Measurements from ENCODE around the gene ADGRA1.
A peak's percentile ranks its signal among the peaks of the same experiment; 100 is the strongest.

The ADGRA1 gene

DNA sequence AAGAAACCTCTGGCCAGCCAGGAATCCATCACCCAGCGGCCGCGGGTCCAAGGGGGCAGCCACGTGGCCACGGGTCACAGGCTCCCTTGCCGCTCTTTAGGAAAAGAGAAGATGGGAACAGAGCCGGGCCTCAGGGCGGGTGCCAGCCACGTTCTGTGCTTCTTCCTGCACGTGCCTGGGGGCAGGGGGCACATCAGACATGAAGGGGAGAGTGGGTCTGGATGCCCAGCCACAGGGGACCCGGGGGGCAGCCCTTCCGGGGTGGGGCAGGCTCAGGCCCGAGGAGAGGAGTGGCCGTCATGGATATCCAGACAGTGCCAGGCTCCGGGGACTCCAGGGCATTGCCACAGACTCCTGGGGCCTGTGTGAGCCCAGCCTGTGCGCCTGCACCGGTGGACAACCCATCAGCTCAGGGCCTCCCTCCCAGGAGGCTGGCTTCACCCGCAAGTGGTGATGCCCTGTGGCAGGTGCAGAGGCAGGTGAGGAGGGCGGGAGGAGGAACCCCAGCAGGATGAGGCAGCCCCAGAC, 31.0 kb upstream of the ADGRA1 start:
- no peak for DNase-seq

GRCh38 chr10:133058331-133059092, 29.2 kb upstream of the ADGRA1 start:
- peak; percentile 59 for DNase-seq

- DNase-seq: no peak
These were observed 28.6 kb upstream of the ADGRA1 start for GRCh38 chr10:133059093-133059470.

GRCh38 chr10:133059571-133059970, 28.2 kb upstream of the ADGRA1 start:
- no peak for DNase-seq

GRCh38 chr10:133060022-133060421, 27.7 kb upstream of the ADGRA1 start:
- no peak for DNase-seq

DNA sequence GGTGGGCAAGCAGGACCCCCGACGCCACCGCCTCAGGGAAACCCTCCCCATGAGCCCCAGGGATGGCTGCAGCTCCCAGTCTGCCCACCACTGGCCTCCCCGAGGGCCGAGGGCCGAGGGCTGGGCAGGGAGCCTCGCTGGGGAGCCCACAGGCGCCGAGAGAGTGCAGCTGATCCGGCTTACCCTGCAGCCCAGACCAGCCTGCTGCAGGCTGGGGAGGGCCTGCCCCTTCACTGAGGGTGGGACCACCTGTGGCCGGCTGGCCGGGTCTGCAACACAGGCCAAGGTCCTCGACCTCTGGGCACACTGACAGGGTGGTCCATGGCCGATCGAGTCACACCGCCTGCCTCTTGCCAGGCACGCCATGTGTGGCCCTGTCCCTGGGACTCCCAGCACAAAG, 27.3 kb upstream of the ADGRA1 start:
- DNase-seq: no peak

DNA sequence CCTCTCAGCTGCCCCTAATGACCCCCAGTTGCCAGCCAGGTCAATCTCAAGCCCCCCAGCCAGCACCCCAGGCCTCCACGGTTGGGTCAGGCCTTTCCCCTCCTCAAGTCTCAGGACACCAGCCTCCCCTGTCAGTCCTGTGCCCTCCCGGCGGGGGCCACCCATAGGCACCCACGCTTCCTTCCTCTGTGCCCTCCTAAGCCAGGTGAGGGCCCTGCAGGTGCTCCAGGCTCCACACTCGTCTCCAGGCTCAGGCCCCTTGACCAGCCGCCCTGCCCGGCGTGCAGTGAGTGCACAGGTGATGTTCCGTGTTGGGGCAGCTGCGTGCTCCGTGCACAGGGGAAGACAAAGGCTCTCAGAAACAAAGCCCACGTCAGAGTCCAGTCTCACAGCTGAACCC, 26.8 kb upstream of the ADGRA1 start:
- no peak for DNase-seq

GRCh38 chr10:133061296-133062038, 26.3 kb upstream of the ADGRA1 start:
- no peak for DNase-seq

DNA sequence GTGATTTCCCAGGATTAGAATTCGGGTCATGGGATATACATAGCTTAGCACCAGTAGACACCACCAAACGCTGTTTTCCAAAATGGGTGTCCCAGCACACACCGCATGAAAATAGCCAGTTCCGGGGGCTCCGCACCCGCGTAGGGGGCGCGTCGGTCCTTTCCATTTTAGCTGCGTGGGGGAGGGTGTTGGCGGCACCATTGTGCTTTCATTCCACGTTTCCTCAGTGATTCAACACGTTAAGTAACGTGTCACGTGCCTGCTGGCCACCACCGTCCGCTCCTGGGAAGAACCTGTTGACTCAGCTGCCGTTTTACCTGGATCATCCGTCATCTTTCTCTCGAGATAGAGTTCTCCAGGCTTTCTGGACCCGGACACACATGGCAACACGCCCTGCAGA, 25.6 kb upstream of the ADGRA1 start:
- DNase-seq: no peak

DNA sequence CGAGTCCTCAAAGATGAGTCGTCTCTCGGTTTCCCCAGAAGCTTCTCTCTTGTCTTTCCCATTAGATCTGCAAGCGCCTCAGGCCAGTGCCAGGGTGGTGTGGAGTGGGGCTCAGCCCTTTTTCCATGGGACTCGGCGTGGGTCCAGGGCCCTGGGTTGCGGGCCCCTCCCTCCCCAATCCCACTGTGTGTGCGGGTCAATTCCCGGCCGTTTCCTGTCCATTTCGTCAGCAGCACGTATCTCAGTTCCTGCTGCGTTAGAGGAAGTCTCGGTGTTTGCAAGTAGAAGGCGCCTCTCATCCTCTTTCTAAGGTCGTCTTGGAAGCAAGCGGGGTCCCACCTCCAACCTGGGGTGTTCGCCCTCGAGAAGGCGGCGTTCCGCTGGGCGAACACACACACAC, 25.1 kb upstream of the ADGRA1 start:
- DNase-seq: no peak

DNA sequence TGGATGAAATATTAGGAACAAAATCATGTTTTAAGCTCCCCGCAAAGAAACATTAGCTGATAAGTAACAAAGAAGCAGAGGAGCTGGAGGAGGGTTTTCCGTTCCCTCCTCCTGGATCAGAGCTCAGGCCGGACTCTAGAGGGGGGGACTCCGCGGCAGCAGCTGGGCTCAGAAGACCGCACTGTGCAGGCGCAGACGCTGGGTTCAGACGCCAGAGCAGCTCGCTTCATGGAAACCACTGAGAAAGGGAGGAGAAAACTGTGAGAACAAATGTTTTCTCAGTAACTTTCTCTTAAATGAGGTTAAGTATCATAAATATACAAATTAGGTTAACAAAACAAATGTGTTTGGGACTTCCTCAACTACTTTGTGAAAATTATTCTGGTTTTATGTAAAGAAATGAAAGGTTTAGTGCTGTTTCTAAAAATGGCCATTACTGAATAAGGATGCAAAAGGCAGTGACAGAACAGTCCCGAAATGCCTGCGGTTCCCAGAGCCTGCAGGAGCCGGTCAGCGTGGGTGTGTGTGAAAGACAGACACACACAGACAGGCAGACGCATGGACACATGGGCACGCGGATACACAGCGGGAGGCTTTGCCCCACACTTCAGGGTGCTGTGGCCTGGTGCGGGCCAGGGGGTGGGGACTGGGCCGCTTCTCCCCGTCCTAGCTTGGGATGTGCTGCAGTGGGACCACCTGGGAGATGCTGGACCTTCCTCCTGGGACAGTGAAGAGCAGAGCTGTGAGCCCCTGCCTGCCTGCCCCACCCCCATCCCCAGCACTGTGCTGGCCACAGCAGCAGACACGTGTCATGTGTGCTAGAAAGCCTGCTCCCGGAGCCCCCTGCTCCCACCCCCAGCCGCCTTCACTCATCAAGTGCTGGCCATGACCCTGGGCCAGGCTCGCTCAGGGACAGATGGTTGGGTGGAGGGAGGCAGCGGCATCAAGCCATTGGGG, 20.3 kb upstream of the ADGRA1 start:
- DNase-seq: no peak

DNA sequence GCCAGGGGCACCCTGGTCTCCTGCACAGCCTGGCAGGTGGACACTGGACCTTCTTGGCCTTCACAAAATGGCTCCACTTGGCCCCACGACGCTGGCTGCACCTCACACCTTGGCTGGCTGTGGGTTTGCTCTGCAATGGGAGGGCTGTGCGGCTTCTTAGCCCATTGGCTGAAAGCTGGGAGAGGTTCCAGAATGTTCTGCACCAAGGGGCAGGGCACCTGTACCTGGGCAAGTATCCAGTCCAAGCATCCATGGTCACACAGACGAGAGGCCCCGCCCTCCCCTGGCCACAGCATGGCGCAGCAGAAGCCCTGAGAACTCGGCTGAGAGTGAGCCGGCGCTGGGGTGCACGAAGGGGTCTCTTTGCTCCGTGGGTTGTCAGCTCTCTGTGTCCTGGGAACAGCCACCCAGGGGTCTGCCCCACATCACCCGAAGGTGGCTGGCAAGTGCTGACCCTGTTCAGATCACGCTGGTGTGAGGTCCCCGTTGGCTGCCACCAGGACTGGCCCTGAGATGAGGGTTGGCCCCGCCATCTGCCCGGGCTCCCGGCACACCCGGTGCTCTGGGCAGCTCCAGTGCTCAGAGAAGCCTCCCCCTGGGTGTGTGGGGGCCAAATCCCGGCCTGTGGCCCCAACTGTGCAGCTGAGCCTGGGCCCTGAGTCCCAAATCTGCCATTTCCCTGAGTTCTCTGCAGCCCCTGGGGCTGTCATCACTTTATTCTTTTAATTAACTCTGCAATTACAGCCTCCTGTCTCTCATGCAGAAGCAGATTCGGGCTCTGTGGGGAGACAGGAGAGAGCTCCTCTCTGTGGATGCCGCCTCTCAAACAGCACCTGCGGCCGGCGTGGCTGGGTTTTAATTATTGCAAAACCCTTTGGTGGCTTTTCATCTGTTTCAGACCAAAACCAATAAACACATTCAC, 19.4 kb upstream of the ADGRA1 start:
- no peak for DNase-seq

DNA sequence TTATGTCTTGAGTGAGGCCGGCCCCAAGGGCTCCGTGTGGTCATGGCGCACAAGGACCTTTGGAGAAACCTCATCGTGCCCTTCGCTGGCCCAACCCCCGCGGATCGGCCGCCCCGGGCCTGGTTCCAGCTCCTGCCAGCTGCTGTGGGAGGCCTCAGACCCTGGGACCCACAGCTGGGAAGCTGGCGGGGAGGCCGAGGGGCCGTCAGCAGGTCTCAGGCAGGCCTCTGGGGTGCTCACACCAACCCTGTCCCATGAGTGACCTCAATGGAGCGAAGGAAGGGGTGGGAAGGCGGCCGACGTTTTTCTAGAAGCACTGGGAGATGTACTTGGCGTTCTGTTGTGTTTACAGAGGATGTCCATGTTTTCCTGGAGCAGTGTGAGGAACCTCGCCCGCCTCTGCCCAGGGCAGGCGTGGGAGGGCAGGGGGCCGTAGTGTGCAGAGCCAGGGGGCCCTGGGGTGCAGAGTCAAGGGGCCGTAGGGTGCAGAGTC, 18.6 kb upstream of the ADGRA1 start:
- no peak for DNase-seq

DNA sequence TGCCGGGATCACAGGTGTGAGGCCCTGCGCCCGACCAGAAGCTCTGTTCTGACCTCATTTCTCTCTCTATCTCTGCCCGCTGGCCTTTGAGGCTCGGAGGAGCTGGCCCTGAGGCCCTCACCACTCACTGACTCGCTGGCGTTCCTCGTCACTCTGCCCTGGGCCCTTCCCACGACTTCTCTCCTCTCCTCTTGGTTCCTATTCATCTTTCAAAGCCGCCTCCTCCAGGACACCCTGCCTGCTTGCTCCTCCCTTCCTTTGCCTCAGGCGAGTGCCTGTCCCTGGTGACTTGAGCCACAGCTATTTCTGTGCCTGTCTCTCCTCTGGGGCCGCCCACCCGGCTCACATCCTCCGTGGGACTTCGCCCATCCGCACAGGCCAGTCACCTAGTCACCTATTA, 17.3 kb upstream of the ADGRA1 start:
- no peak for DNase-seq

GRCh38 chr10:133070810-133071209, 16.9 kb upstream of the ADGRA1 start:
- no peak for DNase-seq

DNA sequence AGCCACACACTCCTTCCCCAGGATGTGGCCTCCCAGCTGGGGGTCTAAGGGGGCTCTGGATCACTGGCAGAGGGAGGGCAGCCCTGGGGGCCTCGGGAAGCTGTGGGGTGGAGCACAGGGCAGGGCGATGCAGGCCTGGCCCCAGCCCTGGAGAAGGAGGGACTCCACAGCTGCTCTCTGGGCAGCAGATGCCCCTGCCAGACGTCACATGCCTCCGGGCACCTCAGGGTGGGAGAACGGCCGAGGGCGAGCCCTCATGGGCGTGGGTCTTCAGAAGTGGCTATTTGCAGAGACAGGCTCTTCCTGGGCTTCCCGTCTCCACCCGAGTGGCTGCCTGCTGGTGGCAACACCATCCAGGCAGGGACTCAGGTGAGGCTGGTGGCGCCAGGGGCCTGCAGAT, 16.0 kb upstream of the ADGRA1 start:
- DNase-seq: no peak

DNA sequence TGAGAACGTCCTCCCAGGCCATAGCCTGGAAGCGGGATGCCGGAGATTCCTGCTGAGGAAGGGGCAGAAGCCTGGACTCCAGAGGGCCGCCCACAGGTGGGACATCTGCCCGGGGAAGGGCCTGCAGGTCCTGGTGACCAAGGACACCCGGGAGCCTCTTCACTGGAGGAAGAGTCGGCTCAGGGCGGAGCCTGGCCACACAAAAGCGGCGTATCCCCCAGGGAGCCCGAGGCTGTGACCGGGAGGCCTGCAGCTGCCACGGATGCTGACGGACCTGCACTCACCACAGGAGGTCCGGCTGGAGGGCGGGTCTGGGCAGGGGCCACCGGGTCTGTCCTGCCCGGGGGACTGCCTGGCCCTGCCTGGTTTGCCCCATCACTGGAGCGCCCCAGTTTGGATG, 15.5 kb upstream of the ADGRA1 start:
- DNase-seq: no peak

DNA sequence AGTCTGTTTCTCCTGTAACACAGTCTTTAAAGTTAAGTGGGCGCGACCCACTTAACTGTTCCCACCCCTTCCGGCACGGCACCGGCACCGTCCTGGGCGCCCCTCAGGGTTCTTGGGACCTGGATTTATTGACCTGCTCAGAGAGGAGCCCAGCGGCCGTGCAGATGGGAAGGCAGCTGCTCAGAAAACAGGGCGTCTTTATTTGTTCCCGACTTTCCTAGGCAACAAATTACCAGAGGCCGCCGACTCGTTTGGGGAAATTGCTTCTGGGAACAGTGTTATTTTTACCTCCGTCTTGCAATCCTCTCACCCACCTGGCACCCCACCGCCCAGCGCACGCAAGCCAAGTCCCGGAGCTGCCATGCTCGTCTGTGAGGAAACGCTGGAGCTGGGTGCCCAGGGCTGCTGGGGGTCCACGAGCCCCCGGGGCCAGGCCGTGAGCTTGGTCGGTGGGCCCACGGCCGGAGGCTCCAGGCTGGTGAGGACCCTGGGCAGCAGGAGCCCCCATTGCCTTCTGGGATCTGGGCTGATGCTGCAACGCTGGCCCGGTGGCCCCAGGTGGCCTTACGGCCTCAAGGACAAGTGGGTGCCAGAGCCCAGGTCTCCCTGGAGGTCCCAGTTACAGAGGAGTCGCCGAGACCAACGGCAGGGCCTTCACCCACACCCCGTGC, 14.9 kb upstream of the ADGRA1 start:
- DNase-seq: no peak

GRCh38 chr10:133075346-133076137, 12.2 kb upstream of the ADGRA1 start:
- no peak for DNase-seq

GRCh38 chr10:133076274-133077038, 11.3 kb upstream of the ADGRA1 start:
- DNase-seq: no peak
